NCI-H2081 treated with DMSO at 0.1 percent for 48 hours (cell line): ENCODE measurements around the gene ELOVL5.

Experiments used
- DNase-seq: peaks from one replicate; lab custom pipeline; 2025; lab: John Stamatoyannopoulos, UW

Gene ELOVL5

GRCh38 chr6:53240139-53240538 is 108.6 kb downstream of the ELOVL5 start:
- DNase-seq: no peak

- DNase-seq: no peak
Measured at GRCh38 chr6:53239526-53239925, 109.2 kb downstream of the ELOVL5 start.

DNA sequence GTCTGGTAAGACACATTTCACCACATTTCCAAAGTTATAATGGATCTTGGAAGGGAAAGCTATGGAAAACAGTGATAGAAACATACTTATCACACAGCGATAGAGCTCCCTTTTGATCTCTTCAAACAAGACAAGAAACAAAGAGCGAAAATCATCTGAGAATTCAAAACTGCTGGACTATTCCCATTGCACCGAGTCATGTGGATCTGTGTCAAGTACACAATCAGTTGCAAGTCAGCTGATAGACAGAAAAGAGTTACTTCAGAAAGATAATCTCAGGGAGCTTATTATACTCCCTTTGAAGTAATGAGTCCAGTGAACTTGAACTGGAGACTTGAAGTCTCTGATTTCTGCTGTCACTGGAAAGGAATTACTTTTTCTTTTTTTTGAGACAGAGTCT is 110.4 kb downstream of the ELOVL5 start:
- no peak for DNase-seq

- no peak for DNase-seq
Measured at GRCh38 chr6:53236241-53236640, 112.5 kb downstream of the ELOVL5 start.

DNA sequence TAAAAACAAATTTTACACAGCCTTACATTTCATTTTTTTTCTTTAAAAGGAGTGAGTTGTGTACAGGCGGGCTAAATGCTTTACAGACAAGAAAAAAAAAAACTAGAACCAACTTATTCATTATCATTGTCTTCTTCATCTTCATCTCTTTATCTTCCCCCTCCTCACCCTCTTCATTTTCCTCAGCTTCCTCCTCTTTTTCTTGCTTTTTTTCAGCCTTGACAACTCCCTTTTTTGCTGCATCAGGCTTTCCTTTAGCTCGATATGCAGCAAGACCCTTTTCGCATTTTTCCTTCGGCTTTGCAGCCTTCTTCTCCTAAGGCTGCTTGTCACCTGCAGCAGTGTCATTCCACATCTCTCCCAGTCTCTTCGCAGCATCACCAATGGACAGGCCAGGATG is 113.2 kb downstream of the ELOVL5 start:
- no peak for DNase-seq

DNA sequence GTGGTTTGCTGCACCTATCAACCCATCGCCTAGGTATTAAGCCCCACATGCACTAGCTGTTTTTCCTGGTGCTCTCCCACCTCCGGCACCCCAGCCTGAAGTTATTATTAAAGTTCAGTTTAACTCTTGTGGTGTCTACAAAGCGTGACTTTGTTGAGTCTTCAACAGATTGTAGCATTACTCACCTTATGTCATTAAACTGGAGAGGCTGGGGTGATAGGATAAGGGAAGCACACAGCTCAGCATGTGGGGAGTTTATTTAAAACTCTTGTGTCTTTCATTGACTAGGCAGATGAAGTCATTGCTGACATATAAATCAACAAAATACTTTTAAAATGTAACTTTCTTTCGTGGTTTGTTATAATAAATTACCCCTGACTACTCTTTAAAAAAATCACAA is 115.4 kb downstream of the ELOVL5 start:
- DNase-seq: no peak

DNA sequence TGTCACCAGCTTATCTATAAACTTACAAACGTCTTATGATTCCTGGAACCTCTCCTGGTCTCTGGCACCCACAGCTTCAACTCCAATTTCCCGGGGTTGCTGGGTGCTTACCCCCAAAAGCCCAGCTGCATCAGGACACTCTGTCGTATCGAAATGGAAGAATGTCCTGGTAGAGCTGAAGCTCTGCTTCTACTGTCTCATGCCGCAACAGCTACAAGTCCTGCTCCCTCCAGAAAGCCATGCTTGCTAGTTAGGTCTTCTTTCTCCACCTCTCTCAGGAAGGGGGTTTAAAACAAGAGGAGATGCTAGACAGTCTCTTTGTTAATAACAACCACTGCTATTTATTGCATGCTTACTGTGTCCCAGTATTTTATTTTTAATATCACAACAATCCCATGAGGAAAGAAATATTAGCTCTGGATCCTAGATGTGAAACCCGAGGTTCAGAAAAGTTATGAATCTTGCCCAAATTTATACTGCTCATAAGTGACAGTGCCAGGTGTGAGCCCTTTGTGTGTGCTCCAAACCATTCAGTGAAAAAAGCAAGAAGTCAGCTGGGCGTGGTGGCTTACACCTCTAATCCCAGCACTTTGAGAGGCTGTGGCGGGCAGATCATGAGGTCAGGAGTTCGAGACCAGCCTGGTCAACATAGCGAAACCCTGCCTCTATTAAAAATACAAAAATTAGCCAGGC is 117.8 kb downstream of the ELOVL5 start:
- DNase-seq: no peak

GRCh38 chr6:53227847-53228246 is 120.9 kb downstream of the ELOVL5 start:
- no peak for DNase-seq

DNA sequence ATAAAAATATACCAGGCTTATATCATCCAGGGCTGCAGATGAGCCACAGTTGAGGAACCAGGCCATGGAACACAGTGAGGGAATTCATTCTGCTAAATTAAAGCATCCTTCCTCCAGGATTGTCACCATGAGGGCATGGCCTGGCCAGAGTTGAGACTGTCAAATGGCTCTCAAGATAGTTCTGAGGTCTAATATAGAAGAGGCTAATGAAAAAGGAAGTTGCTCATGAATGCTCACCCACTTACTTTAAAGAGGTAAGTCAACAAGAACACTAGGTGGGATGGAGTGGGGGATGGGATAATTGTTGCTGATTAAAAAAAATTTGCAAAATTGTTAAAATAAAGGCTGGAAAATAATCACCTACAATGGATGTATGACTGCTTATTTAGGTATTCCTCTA is 128.1 kb downstream of the ELOVL5 start:
- no peak for DNase-seq
